ENCODE results near the gene OPN3.

Gene OPN3

GRCh38 chr1:241615043-241615974 is 24.9 kb downstream of the OPN3 start:
- no peak for DNase-seq

GRCh38 chr1:241614572-241614971 is 25.6 kb downstream of the OPN3 start:
- no peak for DNase-seq

GRCh38 chr1:241614144-241614543 is 26.0 kb downstream of the OPN3 start:
- DNase-seq = no peak

GRCh38 chr1:241612533-241613477 is 27.4 kb downstream of the OPN3 start:
- no peak for DNase-seq

- DNase-seq = no peak
These were observed 28.4 kb downstream of the OPN3 start for GRCh38 chr1:241611736-241612135.

GRCh38 chr1:241611063-241611462 is 29.1 kb downstream of the OPN3 start:
- no peak for DNase-seq

- peak; percentile 66 for DNase-seq
These were observed 29.9 kb downstream of the OPN3 start for GRCh38 chr1:241610056-241610815.

- DNase-seq = no peak
These were observed 31.7 kb downstream of the OPN3 start for GRCh38 chr1:241608379-241609033.

- DNase-seq = no peak
These were observed 32.7 kb downstream of the OPN3 start for GRCh38 chr1:241607497-241607896.

GRCh38 chr1:241606544-241606943 is 33.6 kb downstream of the OPN3 start:
- DNase-seq = no peak

GRCh38 chr1:241605146-241605805 is 34.9 kb downstream of the OPN3 start:
- peak; percentile 68 for DNase-seq

- DNase-seq = no peak
These were observed 36.4 kb downstream of the OPN3 start for GRCh38 chr1:241603731-241604245.

GRCh38 chr1:241600496-241600901 is 39.7 kb downstream of the OPN3 start:
- DNase-seq = no peak

- no peak for DNase-seq
These were observed 41.9 kb downstream of the OPN3 start for GRCh38 chr1:241598249-241598648.

- DNase-seq = peak; percentile 68
These were observed 43.5 kb downstream of the OPN3 start for GRCh38 chr1:241596633-241597032.

GRCh38 chr1:241593186-241593585 is 47.0 kb downstream of the OPN3 start:
- DNase-seq = no peak

GRCh38 chr1:241592273-241592958 is 47.8 kb downstream of the OPN3 start:
- no peak for DNase-seq

GRCh38 chr1:241591736-241592135 is 48.4 kb downstream of the OPN3 start:
- DNase-seq = peak; percentile 67

- DNase-seq = peak; percentile 95
These were observed 48.9 kb downstream of the OPN3 start for GRCh38 chr1:241591317-241591716.

- DNase-seq = peak; percentile 90
These were observed 49.5 kb downstream of the OPN3 start for GRCh38 chr1:241590719-241591118.

- no peak for DNase-seq
These were observed 50.6 kb downstream of the OPN3 start for GRCh38 chr1:241589521-241589920.

All from islet precursor cell (in vitro differentiated cells).